IMR-90 (cell line): Measurements from ENCODE around the gene SLC4A7. TPM values are rescaled to one million over a fixed set of nuclear protein-coding genes. Genes with fewer than 3 reads are reported as not detected.

ENCODE experiments used
- ATAC-seq: fragments of 200-7000 bp; cut with Tn5 transposase; 2 replicates; pipeline ENCODE4 v1.9.1; 2020; ENCODE audit warnings: low read depth, mild to moderate bottlenecking, moderate library complexity
- BruUV-seq: library from RNA; stranded (reverse); fragments of 400-500 nt; replicated peaks from 2 replicates; lab custom pipeline; 2021; lab: Mats Ljungman, UMichigan
- CTCF ChIA-PET: fragments of 300-600 bp; formaldehyde crosslinking; extraction: SDS; loops from one replicate; lab custom pipeline; 2021; ENCODE audit warnings: antibody characterized with exemption; lab: Yijun Ruan, JAX
- POLR2A ChIA-PET: fragments of 300-600 bp; sonication (Branson Sonifier 250); formaldehyde crosslinking; loops from one replicate; lab custom pipeline; 2022; ENCODE audit warnings: antibody characterized with exemption; ENCODE audit not compliant: unreplicated experiment; lab: Charles Lee
- DNase-seq: peaks from one replicate; pipeline ENCODE4 v3.0.0; 2013
- H2AFZ ChIP-seq: replicated peaks from 2 replicates; pipeline ENCODE3; 2013; ENCODE audit warnings: low read length, mild to moderate bottlenecking; ENCODE audit not compliant: poor library complexity
- H2AK5ac ChIP-seq: 2 replicates; pipeline ENCODE4 v1.6.1; 2013; ENCODE audit warnings: low read depth, low read length, inconsistent platforms
- H2AK9ac ChIP-seq: replicated peaks from 2 replicates; pipeline ENCODE3; 2013; ENCODE audit warnings: mild to moderate bottlenecking, low read depth, low read length, moderate library complexity; ENCODE audit not compliant: poor library complexity
- H2BK120ac ChIP-seq: 2 replicates; pipeline ENCODE4 v1.6.1; 2013; ENCODE audit warnings: low read depth, low read length, inconsistent platforms
- H2BK15ac ChIP-seq: 3 replicates; pipeline ENCODE4 v1.6.1; 2013; ENCODE audit warnings: low read depth, low read length, inconsistent platforms
- H2BK20ac ChIP-seq: 2 replicates; pipeline ENCODE4 v1.6.1; 2013; ENCODE audit warnings: low read depth, mild to moderate bottlenecking, inconsistent platforms, low read length, moderate library complexity
- H2BK5ac ChIP-seq: 2 replicates; pipeline ENCODE4 v1.6.1; 2013; ENCODE audit warnings: mild to moderate bottlenecking, low read depth, low read length, inconsistent platforms; ENCODE audit not compliant: poor library complexity, severe bottlenecking
- H3K14ac ChIP-seq: replicated peaks from 2 replicates; pipeline ENCODE4 v1.6.1; 2013; ENCODE audit warnings: low read depth, low read length, inconsistent platforms
- H3K18ac ChIP-seq: 2 replicates; pipeline ENCODE4 v1.6.1; 2013; ENCODE audit warnings: low read depth, low read length, control low read depth
- H3K23ac ChIP-seq: 2 replicates; pipeline ENCODE4 v1.6.1; 2013; ENCODE audit warnings: low read depth, low read length, inconsistent platforms
- H3K27ac ChIP-seq: 2 replicates; pipeline ENCODE4 v1.5.1; 2013; ENCODE audit warnings: mild to moderate bottlenecking, control low read depth, low read length; ENCODE audit not compliant: insufficient read depth
- H3K27me3 ChIP-seq: 2 replicates; pipeline ENCODE4 v1.6.1; 2013; ENCODE audit warnings: low read length; ENCODE audit not compliant: control insufficient read depth, insufficient read depth
- H3K36me3 ChIP-seq: 2 replicates; pipeline ENCODE4 v1.6.1; 2013; ENCODE audit warnings: low read length, mixed read lengths; ENCODE audit not compliant: control insufficient read depth, insufficient read depth
- H3K4ac ChIP-seq: 2 replicates; pipeline ENCODE4 v1.6.1; 2013; ENCODE audit warnings: low read depth, low read length, inconsistent platforms
- H3K4me1 ChIP-seq: 2 replicates; pipeline ENCODE4 v1.6.1; 2013; ENCODE audit warnings: low read length, mixed read lengths; ENCODE audit not compliant: control insufficient read depth, insufficient read depth
- H3K4me2 ChIP-seq: 2 replicates; pipeline ENCODE4 v1.6.1; 2013; ENCODE audit warnings: low read depth, mild to moderate bottlenecking, control low read depth, low read length, moderate library complexity
- H3K4me3 ChIP-seq: 2 replicates; pipeline ENCODE4 v1.5.1; 2013; ENCODE audit warnings: low read depth, mild to moderate bottlenecking, control low read depth, low read length, moderate library complexity; ENCODE audit not compliant: insufficient read depth
- H3K56ac ChIP-seq: 2 replicates; pipeline ENCODE4 v1.6.1; 2013; ENCODE audit warnings: low read length, inconsistent platforms; ENCODE audit not compliant: insufficient read depth; ENCODE audit errors: extremely low read depth
- H3K79me1 ChIP-seq, 2 experiments: 2 replicates each; pipeline ENCODE4 v1.6.1; 2013; ENCODE audit warnings: low read length in 2 of 2, inconsistent platforms in 1 of 2, low read depth in 1 of 2
- H3K9ac ChIP-seq: 2 replicates; pipeline ENCODE4 v1.6.1; 2013; ENCODE audit warnings: low read depth, low read length, control low read depth
- H3K9me1 ChIP-seq: 2 replicates; pipeline ENCODE4 v1.6.1; 2013; ENCODE audit warnings: low read length, inconsistent platforms; ENCODE audit not compliant: insufficient read depth
- H3K9me3 ChIP-seq: 2 replicates; pipeline ENCODE4 v1.6.1; 2013; ENCODE audit warnings: low read length; ENCODE audit not compliant: control insufficient read depth, insufficient read depth
- H4K20me1 ChIP-seq: 2 replicates; pipeline ENCODE4 v1.6.1; 2013; ENCODE audit warnings: low read length, inconsistent platforms; ENCODE audit not compliant: insufficient read depth
- H4K5ac ChIP-seq: 2 replicates; pipeline ENCODE4 v1.6.1; 2013; ENCODE audit warnings: mild to moderate bottlenecking, low read depth, low read length, control low read depth
- H4K8ac ChIP-seq, 2 experiments: 2 replicates each; pipeline ENCODE4 v1.6.1; 2013; ENCODE audit warnings: low read depth in 2 of 2, low read length in 2 of 2, control low read depth in 1 of 2, inconsistent platforms in 1 of 2
- H4K91ac ChIP-seq: 2 replicates; pipeline ENCODE4 v1.6.1; 2013; ENCODE audit warnings: low read depth, low read length, inconsistent platforms; ENCODE audit not compliant: insufficient read depth
- BHLHE40 ChIP-seq: fragments of 150-350 bp; IDR thresholded peaks from 2 replicates; pipeline ENCODE4 v1.6.1; 2016; ENCODE audit warnings: mild to moderate bottlenecking, low read depth, low read length
- CEBPB ChIP-seq: IDR thresholded peaks from 2 replicates; pipeline ENCODE4 v1.6.1; 2012; ENCODE audit warnings: low read depth, low read length, improper control_type of control experiment
- CHD1 ChIP-seq: IDR thresholded peaks from 2 replicates; pipeline ENCODE4 v1.6.1; 2012; ENCODE audit warnings: low read depth, low read length, improper control_type of control experiment
- MAFK ChIP-seq: IDR thresholded peaks from 2 replicates; pipeline ENCODE4 v1.6.1; 2012; ENCODE audit warnings: low read depth, low read length, improper control_type of control experiment
- MAZ ChIP-seq: IDR thresholded peaks from 2 replicates; pipeline ENCODE4 v1.6.1; 2012; ENCODE audit warnings: low read depth, mild to moderate bottlenecking, low read length, improper control_type of control experiment, moderate library complexity, borderline replicate concordance
- POLR2A ChIP-seq: IDR thresholded peaks from 2 replicates; pipeline ENCODE4 v1.6.1; 2012; ENCODE audit warnings: mild to moderate bottlenecking, low read depth, low read length
- RFX5 ChIP-seq: IDR thresholded peaks from 2 replicates; pipeline ENCODE4 v1.8.0; 2012; ENCODE audit warnings: low read depth, mild to moderate bottlenecking, low read length, moderate library complexity
- SMC3 ChIP-seq: fragments of 150-350 bp; IDR thresholded peaks from 2 replicates; pipeline ENCODE4 v1.6.1; 2016; ENCODE audit warnings: low read depth, mild to moderate bottlenecking, antibody characterized with exemption, low read length, moderate library complexity
- WGBS, 2 experiments: methylation state at CpG; one replicate each; pipeline versions ENCODE4 v1.1.5 to v1.1.7; 2013; ENCODE audit warnings: missing lambda C conversion rate in 2 of 2; ENCODE audit not compliant: insufficient read length in 1 of 2; ENCODE audit errors: extremely low coverage in 2 of 2; 5-methylcytosine and 5-hydroxymethylcytosine counted together
- dilution Hi-C: fragments of 300-500 bp; cut with HindIII; formaldehyde crosslinking; loops from one replicate; pipeline ENCODE4 v1.14.3; 2018; ENCODE audit warnings: low sequenced_read_pairs; ENCODE audit not compliant: unreplicated experiment
- in situ Hi-C: fragments of 300-500 bp; cut with MboI; formaldehyde crosslinking; loops from 3 replicates; pipeline ENCODE4 v1.14.3; 2019; ENCODE audit warnings: low sequenced_read_pairs, inconsistent platforms, mixed read lengths
- intact Hi-C: fragments of 100-400 bp; cut with micrococcal nuclease; formaldehyde crosslinking; loops from 2 replicates; pipeline ENCODE4 v1.10.0; 2022
- polyA plus RNA-seq, 3 experiments: library from polyadenylated mRNA; depleted of rRNA; stranded (reverse); fragments of >200 nt; gene quantifications; 2 replicates each; pipeline ENCODE4 v1.2.3, GENCODE V29; 2012; ENCODE audit warnings: low replicate concordance in 1 of 3
- total RNA-seq: library from RNA; depleted of rRNA; stranded (reverse); fragments of >200 nt; gene quantifications from 2 replicates; pipeline ENCODE4 v1.2.3, GENCODE V29; 2012
- TF ChIP-seq, protein P1 (sequence below): fragments of 150-350 bp; IDR thresholded peaks from 2 replicates; pipeline ENCODE4 v1.6.1; 2016; ENCODE audit warnings: low read depth, mild to moderate bottlenecking, low read length, moderate library complexity, borderline replicate concordance

SLC4A7 gene
- total and polyA plus RNA-seq, 2 of the 4 experiments (the other 2 are of a cell fraction), result 17.7 to 50.4 TPM

DNA sequence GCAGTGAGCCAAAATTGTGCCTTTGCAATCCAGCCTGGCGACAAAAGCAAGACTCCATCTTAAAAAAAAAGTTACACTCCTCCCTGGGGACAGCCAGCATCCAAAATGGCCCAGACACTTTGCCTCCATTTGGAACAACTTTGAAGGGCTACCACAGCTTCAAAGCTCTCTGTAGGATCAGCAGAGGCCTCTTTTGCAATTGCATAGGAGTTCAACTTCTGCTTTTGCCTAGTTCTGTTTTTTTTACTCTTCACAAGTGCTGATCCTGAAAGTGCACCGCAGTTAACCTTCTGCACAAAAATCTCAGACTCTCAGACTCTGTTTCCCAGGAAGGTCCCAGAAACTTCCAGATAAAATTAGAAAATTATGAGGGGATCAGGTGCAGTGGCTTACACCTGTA, 25.2 kb upstream of the SLC4A7 start:
- no peak overlapping the region for H3K9ac ChIP-seq
- H4K20me1 ChIP-seq, result no peaks in the 10 kb centered on the region
- no peak overlapping the region for H3K56ac ChIP-seq
- H3K36me3 ChIP-seq, result no peaks in the 10 kb centered on the region
- no peak overlapping the region for H4K8ac ChIP-seq
- H2BK5ac ChIP-seq, result no peak overlapping the region
- H2BK120ac ChIP-seq, result no peak overlapping the region; the same call in 1 of the 2 replicates
- no peaks in the 10 kb centered on the region for H3K79me1 ChIP-seq
- TF ChIP-seq MAFK, result no peak
- TF ChIP-seq POLR2A, result no peak
- TF ChIP-seq, protein P1, sequence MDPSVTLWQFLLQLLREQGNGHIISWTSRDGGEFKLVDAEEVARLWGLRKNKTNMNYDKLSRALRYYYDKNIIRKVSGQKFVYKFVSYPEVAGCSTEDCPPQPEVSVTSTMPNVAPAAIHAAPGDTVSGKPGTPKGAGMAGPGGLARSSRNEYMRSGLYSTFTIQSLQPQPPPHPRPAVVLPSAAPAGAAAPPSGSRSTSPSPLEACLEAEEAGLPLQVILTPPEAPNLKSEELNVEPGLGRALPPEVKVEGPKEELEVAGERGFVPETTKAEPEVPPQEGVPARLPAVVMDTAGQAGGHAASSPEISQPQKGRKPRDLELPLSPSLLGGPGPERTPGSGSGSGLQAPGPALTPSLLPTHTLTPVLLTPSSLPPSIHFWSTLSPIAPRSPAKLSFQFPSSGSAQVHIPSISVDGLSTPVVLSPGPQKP, result no peak
- no peak for TF ChIP-seq MAZ
- TF ChIP-seq CHD1, result no peak
- TF ChIP-seq SMC3, result no peak
- no peak for TF ChIP-seq RFX5
- TF ChIP-seq BHLHE40, result no peak
- no peak for TF ChIP-seq CEBPB
- H4K5ac ChIP-seq, result no peak overlapping the region
- H2AFZ ChIP-seq, result no peak overlapping the region
- no TSS peak for BruUV-seq
- H3K23ac ChIP-seq, result no peak overlapping the region
- ATAC-seq (no peak), DNase-seq (no peak)
- H4K91ac ChIP-seq, result no peak overlapping the region
- H3K27me3 ChIP-seq, result no peaks in the 10 kb centered on the region
- H3K18ac ChIP-seq, result no peak overlapping the region
- no peak overlapping the region for H2BK15ac ChIP-seq
- no peaks in the 10 kb centered on the region for H3K9me3 ChIP-seq
- no peak overlapping the region for H2AK9ac ChIP-seq
- H3K9me1 ChIP-seq, result peaks cover 7% of the 10 kb centered on the region; the same call in 1 of the 2 replicates
- H3K4me3 ChIP-seq, result no peak overlapping the region
- dilution Hi-C loops, result no loop called here
- H2BK20ac ChIP-seq, result no peak overlapping the region
- in situ Hi-C loops, result no loop called here
- no peak overlapping the region for H3K4ac ChIP-seq
- no peak overlapping the region for H2AK5ac ChIP-seq
- intact Hi-C loops, result no loop called here
- no peak overlapping the region for H3K4me2 ChIP-seq
- POLR2A ChIA-PET, result no interaction called here
- CTCF ChIA-PET, result no interaction called here
- H3K4me1 ChIP-seq, result peaks cover 14% of the 10 kb centered on the region
- H3K27ac ChIP-seq, result no peak overlapping the region
- H3K14ac ChIP-seq, result no peak overlapping the region
- 100% methylated on average over 1 of the region's 2 CpGs; no CpG with 5 or more reads in 1 of the 2 experiments for WGBS, 2 experiments
